Measurements from ENCODE around the gene EDNRA.

The EDNRA gene

GRCh38 chr4:147581606-147582350 lies 100.9 kb downstream of the EDNRA start:
- Histone ChIP-seq H2BK120ac (ENCODE audit: low read depth, low read length) (no peak overlapping the region), H3K18ac (ENCODE audit: low read length) (no peak overlapping the region), H3K36me3 (replicated peaks in 1 of 2; ENCODE audit: control insufficient read depth in 2 of 2, insufficient read depth in 2 of 2, low read length in 2 of 2) (no peaks in the 10 kb centered on the region), H4K91ac (ENCODE audit: low read depth, low read length, poor library complexity) (no peak overlapping the region), H3K27me3 (ENCODE audit: control insufficient read depth in 3 of 3, insufficient read depth in 3 of 3, low read depth in 1 of 3, low read length in 3 of 3) (no peaks in the 10 kb centered on the region), H3K4me1 (ENCODE audit: control insufficient read depth in 2 of 2, insufficient read depth in 1 of 2, low read depth in 1 of 2, low read length in 2 of 2) (no peaks in the 10 kb centered on the region), H3K14ac (ENCODE audit: low read length) (no peak overlapping the region), H2AK5ac (ENCODE audit: low read depth, low read length) (no peak overlapping the region), H3K79me1 (ENCODE audit: low read depth, low read length) (no peaks in the 10 kb centered on the region), H3K4me3 (ENCODE audit: low read length in 2 of 2) (no peak overlapping the region), H4K8ac (ENCODE audit: low read depth, low read length) (no peak overlapping the region), H2AFZ (ENCODE audit: low read length) (no peak overlapping the region), H3K9ac (ENCODE audit: low read depth, low read length, poor library complexity) (no peak overlapping the region), H2BK12ac (ENCODE audit: low read length) (no peak overlapping the region), H3K9me3 (replicated peaks in 1 of 2; ENCODE audit: control insufficient read depth in 2 of 2, insufficient read depth in 1 of 2, low read depth in 1 of 2, low read length in 2 of 2) (no peaks in the 10 kb centered on the region), H3K23ac (ENCODE audit: low read depth, low read length, poor library complexity) (no peak overlapping the region), H2BK5ac (ENCODE audit: low read length) (no peak overlapping the region), H3K4ac (ENCODE audit: low read length) (no peak overlapping the region), H2BK15ac (ENCODE audit: low read length) (no peak overlapping the region), H3K27ac (replicated peaks; ENCODE audit: low read length) (no peak overlapping the region), H3K4me2 (ENCODE audit: insufficient read depth, low read length, poor library complexity, severe bottlenecking) (no peak overlapping the region)
- DNase-seq (ENCODE audit: low spot score) = no peak
- no CpG with 5 or more reads among the region's 6 CpGs for WGBS, 2 donors (ENCODE audit: extremely low coverage in 2 of 2, insufficient read length in 2 of 2, insufficient replicate concordance in 1 of 2)

GRCh38 chr4:147582386-147583060 lies 101.6 kb downstream of the EDNRA start:
- H2BK15ac ChIP-seq (ENCODE audit: low read length) = no peak overlapping the region
- H3K9me3 ChIP-seq (replicated peaks in 1 of 2; ENCODE audit: control insufficient read depth in 2 of 2, insufficient read depth in 1 of 2, low read depth in 1 of 2, low read length in 2 of 2) = no peaks in the 10 kb centered on the region
- no peak overlapping the region for H2AFZ ChIP-seq (ENCODE audit: low read length)
- no peak overlapping the region for H2AK5ac ChIP-seq (ENCODE audit: low read depth, low read length)
- H3K79me1 ChIP-seq (ENCODE audit: low read depth, low read length) = no peaks in the 10 kb centered on the region
- no peaks in the 10 kb centered on the region for H3K36me3 ChIP-seq (replicated peaks in 1 of 2; ENCODE audit: control insufficient read depth in 2 of 2, insufficient read depth in 2 of 2, low read length in 2 of 2)
- H3K27ac ChIP-seq (replicated peaks; ENCODE audit: low read length) = no peak overlapping the region
- H3K4me1 ChIP-seq (ENCODE audit: control insufficient read depth in 2 of 2, insufficient read depth in 1 of 2, low read depth in 1 of 2, low read length in 2 of 2) = peaks cover 0 to 3% of the 10 kb centered on the region in 2 donors
- H3K4me3 ChIP-seq (ENCODE audit: low read length in 2 of 2) = no peak overlapping the region
- H2BK5ac ChIP-seq (ENCODE audit: low read length) = no peak overlapping the region
- DNase-seq (ENCODE audit: low spot score) = no peak
- no peak overlapping the region for H3K4ac ChIP-seq (ENCODE audit: low read length)
- H3K14ac ChIP-seq (ENCODE audit: low read length) = no peak overlapping the region
- H3K18ac ChIP-seq (ENCODE audit: low read length) = no peak overlapping the region
- H3K27me3 ChIP-seq (ENCODE audit: control insufficient read depth in 3 of 3, insufficient read depth in 3 of 3, low read depth in 1 of 3, low read length in 3 of 3) = no peaks in the 10 kb centered on the region
- H3K9ac ChIP-seq (ENCODE audit: low read depth, low read length, poor library complexity) = no peak overlapping the region
- H4K91ac ChIP-seq (ENCODE audit: low read depth, low read length, poor library complexity) = no peak overlapping the region
- H2BK120ac ChIP-seq (ENCODE audit: low read depth, low read length) = no peak overlapping the region
- no peak overlapping the region for H2BK12ac ChIP-seq (ENCODE audit: low read length)
- H4K8ac ChIP-seq (ENCODE audit: low read depth, low read length) = no peak overlapping the region
- no peak overlapping the region for H3K23ac ChIP-seq (ENCODE audit: low read depth, low read length, poor library complexity)
- no peak overlapping the region for H3K4me2 ChIP-seq (ENCODE audit: insufficient read depth, low read length, poor library complexity, severe bottlenecking)

- no peak overlapping the region for H2BK12ac ChIP-seq (ENCODE audit: low read length)
- no peak overlapping the region for H3K9ac ChIP-seq (ENCODE audit: low read depth, low read length, poor library complexity)
- H3K27ac ChIP-seq (replicated peaks; ENCODE audit: low read length) = no peak overlapping the region
- no peaks in the 10 kb centered on the region for H3K79me1 ChIP-seq (ENCODE audit: low read depth, low read length)
- no peak overlapping the region for H2AK5ac ChIP-seq (ENCODE audit: low read depth, low read length)
- H4K8ac ChIP-seq (ENCODE audit: low read depth, low read length) = no peak overlapping the region
- H3K4me2 ChIP-seq (ENCODE audit: insufficient read depth, low read length, poor library complexity, severe bottlenecking) = no peak overlapping the region
- whole genome bisulfite sequencing, 2 donors (ENCODE audit: extremely low coverage in 2 of 2, insufficient read length in 2 of 2, insufficient replicate concordance in 1 of 2) = no CpG with 5 or more reads among the region's 1 CpG
- no peak overlapping the region for H3K4me3 ChIP-seq (ENCODE audit: low read length in 2 of 2)
- H4K91ac ChIP-seq (ENCODE audit: low read depth, low read length, poor library complexity) = no peak overlapping the region
- H2BK120ac ChIP-seq (ENCODE audit: low read depth, low read length) = no peak overlapping the region
- no peaks in the 10 kb centered on the region for H3K27me3 ChIP-seq (ENCODE audit: control insufficient read depth in 3 of 3, insufficient read depth in 3 of 3, low read depth in 1 of 3, low read length in 3 of 3)
- no peak overlapping the region for H2BK5ac ChIP-seq (ENCODE audit: low read length)
- H2BK15ac ChIP-seq (ENCODE audit: low read length) = no peak overlapping the region
- H3K18ac ChIP-seq (ENCODE audit: low read length) = no peak overlapping the region
- peaks cover 0 to 3% of the 10 kb centered on the region in 2 donors for H3K4me1 ChIP-seq (ENCODE audit: control insufficient read depth in 2 of 2, insufficient read depth in 1 of 2, low read depth in 1 of 2, low read length in 2 of 2)
- no peak overlapping the region for H3K4ac ChIP-seq (ENCODE audit: low read length)
- H2AFZ ChIP-seq (ENCODE audit: low read length) = no peak overlapping the region
- H3K9me3 ChIP-seq (replicated peaks in 1 of 2; ENCODE audit: control insufficient read depth in 2 of 2, insufficient read depth in 1 of 2, low read depth in 1 of 2, low read length in 2 of 2) = no peaks in the 10 kb centered on the region
- H3K23ac ChIP-seq (ENCODE audit: low read depth, low read length, poor library complexity) = no peak overlapping the region
- no peak for DNase-seq (ENCODE audit: low spot score)
- no peak overlapping the region for H3K14ac ChIP-seq (ENCODE audit: low read length)
- no peaks in the 10 kb centered on the region for H3K36me3 ChIP-seq (replicated peaks in 1 of 2; ENCODE audit: control insufficient read depth in 2 of 2, insufficient read depth in 2 of 2, low read length in 2 of 2)
Measured at GRCh38 chr4:147583876-147584275, 103.0 kb downstream of the EDNRA start.

- Histone ChIP-seq H3K27me3 (ENCODE audit: control insufficient read depth in 3 of 3, insufficient read depth in 3 of 3, low read depth in 1 of 3, low read length in 3 of 3) (no peaks in the 10 kb centered on the region), H3K9ac (ENCODE audit: low read depth, low read length, poor library complexity) (no peak overlapping the region), H3K14ac (ENCODE audit: low read length) (no peak overlapping the region), H3K36me3 (replicated peaks in 1 of 2; ENCODE audit: control insufficient read depth in 2 of 2, insufficient read depth in 2 of 2, low read length in 2 of 2) (no peaks in the 10 kb centered on the region), H2BK12ac (ENCODE audit: low read length) (no peak overlapping the region), H2BK5ac (ENCODE audit: low read length) (no peak overlapping the region), H2AK5ac (ENCODE audit: low read depth, low read length) (no peak overlapping the region), H3K4me2 (ENCODE audit: insufficient read depth, low read length, poor library complexity, severe bottlenecking) (no peak overlapping the region), H3K18ac (ENCODE audit: low read length) (no peak overlapping the region), H3K27ac (replicated peaks; ENCODE audit: low read length) (no peak overlapping the region), H3K9me3 (replicated peaks in 1 of 2; ENCODE audit: control insufficient read depth in 2 of 2, insufficient read depth in 1 of 2, low read depth in 1 of 2, low read length in 2 of 2) (no peaks in the 10 kb centered on the region), H3K4me3 (ENCODE audit: low read length in 2 of 2) (no peak overlapping the region), H3K79me1 (ENCODE audit: low read depth, low read length) (no peaks in the 10 kb centered on the region), H3K4me1 (ENCODE audit: control insufficient read depth in 2 of 2, insufficient read depth in 1 of 2, low read depth in 1 of 2, low read length in 2 of 2) (peaks cover 0 to 3% of the 10 kb centered on the region in 2 donors), H4K8ac (ENCODE audit: low read depth, low read length) (no peak overlapping the region), H2BK120ac (ENCODE audit: low read depth, low read length) (no peak overlapping the region), H2AFZ (ENCODE audit: low read length) (no peak overlapping the region), H2BK15ac (ENCODE audit: low read length) (no peak overlapping the region), H3K4ac (ENCODE audit: low read length) (no peak overlapping the region), H4K91ac (ENCODE audit: low read depth, low read length, poor library complexity) (no peak overlapping the region), H3K23ac (ENCODE audit: low read depth, low read length, poor library complexity) (no peak overlapping the region)
- DNase-seq (ENCODE audit: low spot score) = no peak
- WGBS, 2 donors (ENCODE audit: extremely low coverage in 2 of 2, insufficient read length in 2 of 2, insufficient replicate concordance in 1 of 2) = no CpG with 5 or more reads among the region's 3 CpGs
Measured at GRCh38 chr4:147586032-147586431, 105.1 kb downstream of the EDNRA start.
